A673 (cell line): ENCODE measurements around the gene KRT2.

Experiments
- CTCF ChIP-seq: fragments of 300-800, 200-600 bp; sonication (generic); conservative IDR thresholded peaks from 2 replicates; pipeline ENCODE4 v1.5.1; 2017; ENCODE audit warnings: low read depth, mild to moderate bottlenecking, antibody characterized with exemption, low read length, moderate library complexity, mixed read lengths
- EZH2 ChIP-seq: fragments of 200-600 bp; sonication (generic); IDR thresholded peaks from 2 replicates; pipeline ENCODE4 v1.6.1; 2017; ENCODE audit warnings: borderline replicate concordance, low read depth, mild to moderate bottlenecking, mixed read lengths, antibody characterized with exemption, low read length; ENCODE audit not compliant: poor library complexity, severe bottlenecking

- TF ChIP-seq CTCF (no peak), EZH2 (no peak)
Measured at GRCh38 chr12:52603314-52603713, 48.7 kb downstream of the KRT2 start.
